Measurements from ENCODE around the gene STK32C. TPM values are rescaled to one million over a fixed set of nuclear protein-coding genes. Genes with fewer than 3 reads are reported as not detected.
"Not testable (repeated sequence)": the region's sequence is repeated elsewhere in the genome, so short reads cannot be mapped to it uniquely, and the experiment has no call there.

The STK32C gene
- total RNA-seq, 4 donors from 2014 or later = 4.8 to 10.9 (median 7.8) TPM

- WGBS = 91% methylated on average over 11 of the region's 27 CpGs
- intact Hi-C loops (cut with DNase I) = no loop called here
- no peaks in the 10 kb centered on the region for H3K36me3 ChIP-seq
- TF ChIP-seq EP300 (IDR thresholded peaks at IDR 0.05) (no peak), POLR2A (IDR thresholded peaks at IDR 0.05; ENCODE audit: low read depth) (no peak), POLR2AphosphoS5 (IDR thresholded peaks at IDR 0.05) (no peak), CTCF (IDR thresholded peaks at IDR 0.05) (no peak)
- H3K27ac ChIP-seq (replicated peaks in 1 of 4) = peak overlapping the region in 1 of 4 donors; percentile 60
- no peaks in the 10 kb centered on the region for H3K9me3 ChIP-seq
- no peak for DNase-seq (ENCODE audit: extremely low spot score)
- H3K4me3 ChIP-seq = no peak overlapping the region
- H3K4me1 ChIP-seq = peaks cover 3 to 26% (median 21%) of the 10 kb centered on the region in 4 donors
- H3K27me3 ChIP-seq = no peaks in the 10 kb centered on the region
Observed at GRCh38 chr10:132271458-132272230, 36.1 kb downstream of the STK32C start.

- Histone ChIP-seq H3K27ac (replicated peaks in 1 of 4) (no peak overlapping the region), H3K4me3 (no peak overlapping the region), H3K9me3 (no peaks in the 10 kb centered on the region), H3K4me1 (peaks cover 4 to 34% (median 28%) of the 10 kb centered on the region in 4 donors), H3K36me3 (no peaks in the 10 kb centered on the region), H3K27me3 (no peaks in the 10 kb centered on the region)
- DNase-seq (ENCODE audit: extremely low spot score) = no peak
- TF ChIP-seq CTCF (IDR thresholded peaks at IDR 0.05) (no peak), POLR2A (IDR thresholded peaks at IDR 0.05; ENCODE audit: low read depth) (no peak), EP300 (IDR thresholded peaks at IDR 0.05) (no peak), POLR2AphosphoS5 (IDR thresholded peaks at IDR 0.05) (no peak)
- intact Hi-C loops (cut with DNase I) = no loop called here
- 95% methylated on average over 8 of the region's 11 CpGs for WGBS
Observed at GRCh38 chr10:132270721-132271457, 36.9 kb downstream of the STK32C start.

GRCh38 chr10:132270256-132270655 is 37.5 kb downstream of the STK32C start:
- TF ChIP-seq CTCF (IDR thresholded peaks at IDR 0.05) (no peak), EP300 (IDR thresholded peaks at IDR 0.05) (no peak), POLR2A (IDR thresholded peaks at IDR 0.05; ENCODE audit: low read depth) (no peak), POLR2AphosphoS5 (IDR thresholded peaks at IDR 0.05) (no peak)
- 98% methylated on average over 10 of the region's 11 CpGs for WGBS
- intact Hi-C loops (cut with DNase I) = no loop called here
- Histone ChIP-seq H3K27ac (replicated peaks in 1 of 4) (no peak overlapping the region), H3K9me3 (no peaks in the 10 kb centered on the region), H3K36me3 (no peaks in the 10 kb centered on the region), H3K27me3 (no peaks in the 10 kb centered on the region), H3K4me3 (no peak overlapping the region), H3K4me1 (peaks cover 4 to 40% (median 34%) of the 10 kb centered on the region in 4 donors)
- DNase-seq (ENCODE audit: extremely low spot score) = no peak

GRCh38 chr10:132269266-132270230 is 38.2 kb downstream of the STK32C start:
- no peak overlapping the region for H3K4me3 ChIP-seq
- no peak for DNase-seq (ENCODE audit: extremely low spot score)
- H3K36me3 ChIP-seq = no peaks in the 10 kb centered on the region
- WGBS = 78% methylated on average over 17 of the region's 21 CpGs
- no peaks in the 10 kb centered on the region for H3K27me3 ChIP-seq
- no peak overlapping the region for H3K27ac ChIP-seq (replicated peaks in 1 of 4)
- peaks cover 4 to 47% (median 39%) of the 10 kb centered on the region in 4 donors for H3K4me1 ChIP-seq
- no peak for TF ChIP-seq POLR2A (IDR thresholded peaks at IDR 0.05; ENCODE audit: low read depth)
- TF ChIP-seq EP300 (IDR thresholded peaks at IDR 0.05) = no peak
- no peak for TF ChIP-seq CTCF (IDR thresholded peaks at IDR 0.05)
- no peak for TF ChIP-seq POLR2AphosphoS5 (IDR thresholded peaks at IDR 0.05)
- H3K9me3 ChIP-seq = no peaks in the 10 kb centered on the region
- intact Hi-C loops (cut with DNase I) = no loop called here

- H3K9me3 ChIP-seq; H3K27me3 ChIP-seq; H3K4me3 ChIP-seq; H3K27ac ChIP-seq (replicated peaks in 1 of 4); H3K36me3 ChIP-seq; DNase-seq (ENCODE audit: extremely low spot score); intact Hi-C loops (cut with DNase I): not testable (repeated sequence)
- peaks cover 4 to 44% (median 37%) of the 10 kb centered on the region in 4 donors for H3K4me1 ChIP-seq
- 90% methylated on average over 9 of the region's 12 CpGs for WGBS
Observed at GRCh38 chr10:132267916-132268315, 39.8 kb downstream of the STK32C start.

Data from esophagus muscularis mucosa (tissue), 4 donors.